Testis (tissue), 2 donors: ENCODE measurements around the gene PRPF6.

Experiments
- CTCF ChIP-seq, 3 experiments: fragments of 450-650 bp in 2 of 3; fragments of 200-600 bp in 1 of 3; sonication (generic) in 1 of 3; IDR thresholded peaks; one replicate each; pipeline ENCODE4 v1.5.1; 2016 to 2019; ENCODE audit warnings: antibody characterized with exemption in 3 of 3, mild to moderate bottlenecking in 2 of 3, moderate library complexity in 1 of 3
- POLR2A ChIP-seq: fragments of 450-650 bp; IDR thresholded peaks from one replicate; pipeline ENCODE4 v1.6.1; 2017; ENCODE audit warnings: antibody characterized with exemption, mild to moderate bottlenecking, moderate library complexity

- TF ChIP-seq CTCF (IDR thresholded peaks at IDR 0.05) (no peak), POLR2A (no peak)
Measured at GRCh38 chr20:64074963-64075362, 94.0 kb downstream of the PRPF6 start.
